PC-3 (cell line): Measurements from ENCODE around the gene FAM209B. TPM values are rescaled to one million over a fixed set of nuclear protein-coding genes. Genes with fewer than 3 reads are reported as not detected.

Experiments used
- ATAC-seq: fragments of 200-7000 bp; cut with Tn5 transposase; 2 replicates; pipeline ENCODE4 v1.9.1; 2020; ENCODE audit warnings: mild to moderate bottlenecking, moderate library complexity
- BruUV-seq: library from RNA; stranded (reverse); fragments of 400-500 nt; replicated peaks from 2 replicates; lab custom pipeline; 2021; lab: Mats Ljungman, UMichigan
- CTCF ChIA-PET: fragments of 300-600 bp; sonication (Branson Sonifier 250); formaldehyde crosslinking; loops from one replicate; lab custom pipeline; 2022; ENCODE audit warnings: antibody characterized with exemption; lab: Charles Lee
- POLR2A ChIA-PET: fragments of 300-600 bp; sonication (Branson Sonifier 250); formaldehyde crosslinking; loops from one replicate; lab custom pipeline; 2022; ENCODE audit warnings: antibody characterized with exemption; ENCODE audit not compliant: unreplicated experiment; lab: Charles Lee
- DNase-seq: peaks from one replicate; pipeline ENCODE4 v3.0.0-alpha.2; 2015
- H2AFZ ChIP-seq: fragments of 300-600 bp; sonication (generic); 2 replicates; pipeline ENCODE4 v1.6.0; 2016; ENCODE audit warnings: antibody characterized with exemption, low read length
- H3F3A ChIP-seq: fragments of 300-600 bp; sonication (generic); one replicate; pipeline ENCODE4 v1.6.0; 2017; ENCODE audit warnings: antibody characterized with exemption, low read length, control low read depth, mild to moderate bottlenecking; ENCODE audit not compliant: unreplicated experiment
- H3K27ac ChIP-seq: fragments of 300-600 bp; sonication (generic); 2 replicates; pipeline ENCODE4 v1.5.1; 2016; ENCODE audit warnings: mild to moderate bottlenecking, low read length
- H3K27me3 ChIP-seq: fragments of 300-600 bp; sonication (generic); 2 replicates; pipeline ENCODE4 v1.6.1; 2016; ENCODE audit warnings: low read length, mixed read lengths
- H3K36me3 ChIP-seq: fragments of 300-600 bp; sonication (generic); 2 replicates; pipeline ENCODE4 v1.6.1; 2016; ENCODE audit warnings: low read depth, mixed run types, low read length, mixed read lengths
- H3K4me1 ChIP-seq: fragments of 300-600 bp; sonication (generic); 2 replicates; pipeline ENCODE4 v1.5.1; 2016; ENCODE audit warnings: low read length; ENCODE audit not compliant: insufficient read depth
- H3K4me2 ChIP-seq: fragments of 300-600 bp; sonication (generic); 2 replicates; pipeline ENCODE4 v1.6.0; 2016; ENCODE audit warnings: low read length
- H3K4me3 ChIP-seq: fragments of 300-600 bp; sonication (generic); 2 replicates; pipeline ENCODE4 v1.5.1; 2016; ENCODE audit warnings: mild to moderate bottlenecking, low read length, mixed read lengths
- H3K79me2 ChIP-seq: fragments of 300-600 bp; sonication (generic); 2 replicates; pipeline ENCODE4 v1.6.1; 2017; ENCODE audit warnings: low read length, mixed read lengths
- H3K9ac ChIP-seq: fragments of 300-600 bp; sonication (generic); 2 replicates; pipeline ENCODE4 v1.6.0; 2016; ENCODE audit warnings: mild to moderate bottlenecking, low read length
- H3K9me2 ChIP-seq: fragments of 300-600 bp; sonication (generic); replicated peaks from 2 replicates; pipeline ENCODE4 v1.6.1; 2016; ENCODE audit warnings: mixed run types, low read length, mixed read lengths
- H3K9me3 ChIP-seq: fragments of 300-600 bp; sonication (generic); 2 replicates; pipeline ENCODE4 v1.6.1; 2016; ENCODE audit warnings: low read length, mixed read lengths
- H4K20me1 ChIP-seq: fragments of 300-600 bp; sonication (generic); 2 replicates; pipeline ENCODE4 v1.6.1; 2016; ENCODE audit warnings: low read length, mixed read lengths
- CTCF ChIP-seq: fragments of 300-600 bp; sonication (generic); conservative IDR thresholded peaks from 2 replicates; pipeline ENCODE4 v1.5.1; 2017; ENCODE audit warnings: antibody characterized with exemption, low read depth, mild to moderate bottlenecking, low read length
- EZH2 ChIP-seq: fragments of 300-600 bp; sonication (generic); IDR thresholded peaks from one replicate; pipeline ENCODE4 v1.6.1; 2017; ENCODE audit warnings: antibody characterized with exemption, mild to moderate bottlenecking, low read length; ENCODE audit not compliant: unreplicated experiment
- EZH2phosphoT487 ChIP-seq: fragments of 300-600 bp; sonication (generic); IDR thresholded peaks from 2 replicates; pipeline ENCODE4 v1.6.1; 2018; ENCODE audit warnings: mild to moderate bottlenecking, antibody characterized with exemption, low read length, borderline replicate concordance
- intact Hi-C: fragments of 100-400 bp; cut with micrococcal nuclease; formaldehyde crosslinking; loops from 2 replicates; pipeline ENCODE4 v1.9.0; 2023
- total RNA-seq: library from RNA; depleted of rRNA; stranded (reverse); fragments of >200 nt; gene quantifications from 2 replicates; pipeline ENCODE4 v1.2.3, GENCODE V29; 2014

Gene FAM209B
- total RNA-seq, 1 experiment from 2014 or later = 0.58 TPM

DNA sequence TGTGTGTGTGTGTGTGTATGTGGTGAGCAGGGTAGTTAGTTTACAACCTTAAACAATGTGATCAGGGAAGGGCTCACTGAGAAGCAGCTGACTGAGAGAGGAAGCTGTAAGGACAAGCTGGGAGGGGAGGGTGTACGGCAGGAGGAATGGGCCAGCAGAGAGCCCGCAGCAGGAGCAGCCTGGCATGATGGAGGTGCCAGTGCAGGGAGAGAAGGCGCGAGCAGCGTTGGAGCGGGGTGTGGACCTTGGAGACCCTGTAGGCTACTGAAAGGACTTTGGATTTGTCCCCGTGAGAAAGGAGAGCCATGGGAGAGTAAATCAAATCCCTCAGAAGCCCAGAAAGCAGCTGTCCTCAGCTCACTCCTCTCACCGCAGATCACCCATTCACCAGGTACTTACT lies 18.5 kb downstream of the FAM209B start:
- ATAC-seq = no peak
- no peaks in the 10 kb centered on the region for H3K9me2 ChIP-seq
- no peaks in the 10 kb centered on the region for H3K79me2 ChIP-seq
- H2AFZ ChIP-seq = no peak overlapping the region
- ChIA-PET POLR2A (no interaction called here), CTCF (interaction anchor here (1.8 kb wide), 1 partner anchor 422 kb away, joined by 8 read pairs; no protein-coding TSS in a partner anchor)
- no peak overlapping the region for H3K4me3 ChIP-seq
- no peaks in the 10 kb centered on the region for H4K20me1 ChIP-seq
- no peak overlapping the region for H3K9ac ChIP-seq
- peaks cover 15% of the 10 kb centered on the region for H3K4me1 ChIP-seq
- H3F3A ChIP-seq = no peaks in the 10 kb centered on the region
- H3K27ac ChIP-seq = no peak overlapping the region
- no peak for DNase-seq
- H3K36me3 ChIP-seq = no peaks in the 10 kb centered on the region
- no peaks in the 10 kb centered on the region for H3K9me3 ChIP-seq
- no peak overlapping the region for H3K4me2 ChIP-seq
- no TSS peak for BruUV-seq
- TF ChIP-seq EZH2 (no peak), EZH2phosphoT487 (no peak), CTCF (no peak)
- intact Hi-C loops = loop anchor here (2.0 to 10.0 kb wide), 3 partner anchors 443 to 793 kb away; no protein-coding TSS in a partner anchor
- H3K27me3 ChIP-seq = no peaks in the 10 kb centered on the region

DNA sequence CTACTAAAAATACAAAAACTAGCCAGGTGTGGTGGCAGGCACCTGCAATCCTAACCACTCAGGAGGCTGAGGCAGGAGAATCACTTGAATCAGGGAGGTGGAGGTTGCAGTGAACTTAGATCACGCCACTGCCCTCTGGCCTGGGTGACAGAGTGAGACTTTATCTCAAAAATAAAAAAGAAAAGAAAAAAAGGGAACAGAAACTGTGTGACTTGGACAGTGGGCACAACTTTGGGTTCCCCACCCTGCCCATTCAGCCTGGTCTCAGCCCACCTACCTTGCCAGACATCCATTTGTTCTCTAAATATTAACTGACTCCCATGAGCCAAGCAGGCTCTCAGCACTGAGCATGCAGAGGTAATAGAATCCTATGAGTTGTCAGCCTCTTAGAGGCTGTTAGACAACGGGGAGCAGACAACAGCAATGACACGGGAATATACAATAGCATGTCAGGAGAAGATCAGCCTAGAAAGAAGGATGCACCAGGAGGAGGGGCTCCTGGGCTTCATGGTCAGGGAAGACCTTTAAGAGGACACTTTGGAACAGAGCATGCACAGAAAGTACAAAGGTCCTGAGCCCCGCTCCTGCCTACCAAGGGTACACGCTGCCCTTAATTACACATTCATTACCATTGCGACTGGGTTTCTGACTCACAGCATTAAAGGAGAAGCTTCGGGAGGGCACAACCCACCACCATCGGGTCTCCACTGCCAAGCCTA lies 20.0 kb downstream of the FAM209B start:
- POLR2A ChIA-PET = no interaction called here
- Histone ChIP-seq H3K27me3 (no peaks in the 10 kb centered on the region), H3K4me1 (peaks cover 15% of the 10 kb centered on the region), H3K9me2 (no peaks in the 10 kb centered on the region), H2AFZ (no peak overlapping the region), H3K36me3 (no peaks in the 10 kb centered on the region), H3K9me3 (no peaks in the 10 kb centered on the region), H3K4me2 (no peak overlapping the region), H3K9ac (no peak overlapping the region), H3K4me3 (no peak overlapping the region), H3F3A (no peaks in the 10 kb centered on the region), H4K20me1 (no peaks in the 10 kb centered on the region), H3K79me2 (no peaks in the 10 kb centered on the region), H3K27ac (no peak overlapping the region)
- BruUV-seq = no TSS peak
- CTCF ChIA-PET = no interaction called here
- ATAC-seq = no peak
- no peak for DNase-seq
- intact Hi-C loops = loop anchor here (5.0 to 10.0 kb wide), 2 partner anchors 509 to 792 kb away; no protein-coding TSS in a partner anchor
- TF ChIP-seq EZH2 (no peak), EZH2phosphoT487 (no peak), CTCF (no peak)

DNA sequence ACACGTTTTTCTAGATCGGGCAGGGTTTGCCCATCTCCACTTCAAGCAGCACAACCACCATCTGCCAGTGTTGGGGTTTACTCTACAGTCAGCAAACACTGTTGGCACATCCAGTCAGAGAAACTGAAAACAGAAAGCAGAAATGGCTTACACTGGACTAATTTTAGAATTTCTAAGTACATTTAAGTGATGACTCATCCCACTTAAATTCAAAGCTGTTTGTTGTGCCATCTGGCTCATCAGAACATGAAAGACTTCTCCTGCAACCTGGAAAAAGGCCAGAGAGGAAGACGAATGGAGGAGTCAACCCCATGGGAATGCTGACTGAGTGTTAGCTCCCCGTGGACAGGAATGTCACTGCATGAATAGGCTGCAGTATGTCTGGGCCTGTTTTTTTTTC lies 21.8 kb downstream of the FAM209B start:
- Histone ChIP-seq H3K27ac (peak overlapping the region; percentile 42), H3K9me3 (no peaks in the 10 kb centered on the region), H2AFZ (peak overlapping the region; percentile 12; the same call in 1 of the 2 replicates), H3K9ac (no peak overlapping the region), H3K9me2 (no peaks in the 10 kb centered on the region), H3K27me3 (no peaks in the 10 kb centered on the region), H3K4me1 (peaks cover 15% of the 10 kb centered on the region), H3K79me2 (no peaks in the 10 kb centered on the region), H3F3A (no peaks in the 10 kb centered on the region), H3K36me3 (no peaks in the 10 kb centered on the region), H3K4me2 (peak overlapping the region; percentile 44), H4K20me1 (no peaks in the 10 kb centered on the region), H3K4me3 (peak overlapping the region; percentile 8; the same call in 1 of the 2 replicates)
- 0 out of 2 replicates have a peak, but pooled peaks have one; percentile 17 for TF ChIP-seq CTCF
- no peak for TF ChIP-seq EZH2phosphoT487
- intact Hi-C loops = loop anchor here (1.0 to 10.0 kb wide), 5 partner anchors 74 to 790 kb away; partner anchors contain the start of gene TFAP2C
- ATAC-seq (peak; percentile 92), DNase-seq (peak; percentile 99)
- ChIA-PET POLR2A (no interaction called here), CTCF (interaction anchor here (0.6 to 1.0 kb wide), 4 partner anchors 75 to 506 kb away, joined by 3 to 6 read pairs (median 3); no protein-coding TSS in a partner anchor)
- BruUV-seq = no TSS peak
